HG03097 (cell line): ENCODE measurements around the gene RCBTB2.
"Not testable (repeated sequence)": the region's sequence is repeated elsewhere in the genome, so short reads cannot be mapped to it uniquely, and the experiment has no call there.

ENCODE experiments used
- ATAC-seq: cut with Tn5 transposase; IDR thresholded peaks from one replicate; pipeline ENCODE4 v1.9.1; 2021; ENCODE audit not compliant: unreplicated experiment, low FRiP score

RCBTB2 gene

GRCh38 chr13:48457578-48458242 is 75.2 kb downstream of the RCBTB2 start:
- ATAC-seq, result no peak

- no peak for ATAC-seq
Measured at GRCh38 chr13:48456546-48456945, 76.3 kb downstream of the RCBTB2 start.

- ATAC-seq, result not testable (repeated sequence)
Measured at GRCh38 chr13:48451196-48451595, 81.7 kb downstream of the RCBTB2 start.

- ATAC-seq, result no peak
Measured at GRCh38 chr13:48449656-48450055, 83.2 kb downstream of the RCBTB2 start.

- no peak for ATAC-seq
Measured at GRCh38 chr13:48448959-48449614, 83.8 kb downstream of the RCBTB2 start.

- no peak for ATAC-seq
Measured at GRCh38 chr13:48448285-48448958, 84.5 kb downstream of the RCBTB2 start.

GRCh38 chr13:48446464-48446863 is 86.4 kb downstream of the RCBTB2 start:
- no peak for ATAC-seq

- ATAC-seq, result no peak
Measured at GRCh38 chr13:48443442-48444208, 89.3 kb downstream of the RCBTB2 start.
